Ovary (tissue), 3 donors: ENCODE data around the gene ITPKC.

Source experiments
- CTCF ChIP-seq, 3 donors: fragments of 450-650 bp in 2 of 3; fragments of 200-600 bp in 1 of 3; IDR thresholded peaks; one replicate each; pipeline versions ENCODE4 v1.5.1 to v1.8.0; 2016 to 2022; ENCODE audit warnings: antibody characterized with exemption in 3 of 3, mild to moderate bottlenecking in 1 of 3
- EP300 ChIP-seq: sonication (generic); formaldehyde crosslinking; IDR thresholded peaks from one replicate; pipeline ENCODE4 v1.6.1; 2017; ENCODE audit warnings: antibody characterized with exemption
- POLR2A ChIP-seq: fragments of 450-650 bp; IDR thresholded peaks from one replicate; pipeline ENCODE4 v1.6.1; 2017; ENCODE audit warnings: antibody characterized with exemption, mild to moderate bottlenecking, moderate library complexity
- donor health status: DM: no; HTN: no; CAD: no.

- TF ChIP-seq CTCF (IDR thresholded peaks at IDR 0.05) (no peak), EP300 (no peak), POLR2A (no peak)
Observed at GRCh38 chr19:40723661-40724254, 6.8 kb downstream of the ITPKC start.
